Measurements from ENCODE around the gene SERPINI2.

Gene SERPINI2

GRCh38 chr3:167456157-167456799 is 17.6 kb downstream of the SERPINI2 start:
- no peak overlapping the region for H3K4me3 ChIP-seq (ENCODE audit: control insufficient read depth, low read depth, low read length)
- no peak for TF ChIP-seq CTCF (IDR thresholded peaks at IDR 0.05; ENCODE audit: control insufficient read depth, insufficient read depth, low read depth, low read length, missing control alignments)
- DNase-seq (ENCODE audit: low read depth) = no peak

- H3K4me3 ChIP-seq (ENCODE audit: control insufficient read depth, low read depth, low read length) = no peak overlapping the region
- TF ChIP-seq CTCF (IDR thresholded peaks at IDR 0.05; ENCODE audit: control insufficient read depth, insufficient read depth, low read depth, low read length, missing control alignments) = no peak
- no peak for DNase-seq (ENCODE audit: low read depth)
Observed at GRCh38 chr3:167453815-167454214, 20.0 kb downstream of the SERPINI2 start.

GRCh38 chr3:167451282-167451681 is 22.6 kb downstream of the SERPINI2 start:
- H3K4me3 ChIP-seq (ENCODE audit: control insufficient read depth, low read depth, low read length) = no peak overlapping the region
- no peak for DNase-seq (ENCODE audit: low read depth)
- TF ChIP-seq CTCF (IDR thresholded peaks at IDR 0.05; ENCODE audit: control insufficient read depth, insufficient read depth, low read depth, low read length, missing control alignments) = no peak

- H3K4me3 ChIP-seq (ENCODE audit: control insufficient read depth, low read depth, low read length) = no peak overlapping the region
- no peak for DNase-seq (ENCODE audit: low read depth)
- no peak for TF ChIP-seq CTCF (IDR thresholded peaks at IDR 0.05; ENCODE audit: control insufficient read depth, insufficient read depth, low read depth, low read length, missing control alignments)
Observed at GRCh38 chr3:167450675-167451074, 23.2 kb downstream of the SERPINI2 start.

- no peak for DNase-seq (ENCODE audit: low read depth)
- no peak for TF ChIP-seq CTCF (IDR thresholded peaks at IDR 0.05; ENCODE audit: control insufficient read depth, insufficient read depth, low read depth, low read length, missing control alignments)
- no peak overlapping the region for H3K4me3 ChIP-seq (ENCODE audit: control insufficient read depth, low read depth, low read length)
Observed at GRCh38 chr3:167450195-167450594, 23.6 kb downstream of the SERPINI2 start.

GRCh38 chr3:167445491-167445890 is 28.4 kb downstream of the SERPINI2 start:
- no peak for DNase-seq (ENCODE audit: low read depth)

More at GRCh38 chr3:167445491-167445890, 28.4 kb downstream of the SERPINI2 start:
- H3K4me3 ChIP-seq (ENCODE audit: control insufficient read depth, low read depth, low read length) = no peak overlapping the region
- TF ChIP-seq CTCF (IDR thresholded peaks at IDR 0.05; ENCODE audit: control insufficient read depth, insufficient read depth, low read depth, low read length, missing control alignments) = no peak

Measured in AG09309 (cell line).